DND-41 (cell line): ENCODE results near the gene REC114.
"Not testable (repeated sequence)": the region's sequence is repeated elsewhere in the genome, so short reads cannot be mapped to it uniquely, and the experiment has no call there.

Experiments
- ATAC-seq: fragments of 200-7000 bp; cut with Tn5 transposase; 3 replicates; pipeline ENCODE4 v1.9.1; 2021; ENCODE audit warnings: low read depth; ENCODE audit not compliant: insufficient read depth
- DNase-seq: peaks from one replicate; pipeline ENCODE4 v3.0.0-alpha.2; 2020
- H2AFZ ChIP-seq: 2 replicates; pipeline ENCODE4 v1.6.0; 2012; ENCODE audit warnings: low read depth, low read length
- H3K27ac ChIP-seq: 2 replicates; pipeline ENCODE4 v1.5.1; 2012; ENCODE audit warnings: low read length, inconsistent platforms
- H3K27me3 ChIP-seq: fragments of 200-600 bp; sonication (generic); 2 replicates; pipeline ENCODE4 v1.6.0; 2012; ENCODE audit warnings: low read length, mild to moderate bottlenecking, inconsistent platforms; ENCODE audit not compliant: insufficient read depth, poor library complexity
- H3K36me3 ChIP-seq: 2 replicates; pipeline ENCODE4 v1.5.1; 2012; ENCODE audit warnings: low read length, inconsistent platforms; ENCODE audit not compliant: insufficient read depth
- H3K4me1 ChIP-seq: 2 replicates; pipeline ENCODE4 v1.5.1; 2012; ENCODE audit warnings: mild to moderate bottlenecking, low read length; ENCODE audit not compliant: insufficient read depth
- H3K4me2 ChIP-seq: 2 replicates; pipeline ENCODE4 v1.6.0; 2012; ENCODE audit warnings: mild to moderate bottlenecking, moderate library complexity, low read length, inconsistent platforms; ENCODE audit not compliant: insufficient read depth
- H3K4me3 ChIP-seq, 2 experiments: fragments of 200-600 bp in 1 of 2; shearing (Covaris generic) in 1 of 2; 2 replicates each; pipeline ENCODE4 v1.5.1; 2012 to 2016; ENCODE audit warnings: inconsistent platforms in 2 of 2, low read length in 2 of 2, mild to moderate bottlenecking in 2 of 2, low read depth in 1 of 2, moderate library complexity in 1 of 2
- H3K79me2 ChIP-seq: 2 replicates; pipeline ENCODE4 v1.6.0; 2012; ENCODE audit warnings: low read length, inconsistent platforms; ENCODE audit not compliant: insufficient read depth
- H3K9ac ChIP-seq: 2 replicates; pipeline ENCODE4 v1.6.0; 2012; ENCODE audit warnings: low read depth, mild to moderate bottlenecking, inconsistent platforms, low read length, moderate library complexity
- H3K9me3 ChIP-seq: 2 replicates; pipeline ENCODE4 v1.5.1; 2012; ENCODE audit warnings: low read length, moderate library complexity, mild to moderate bottlenecking, inconsistent platforms; ENCODE audit not compliant: insufficient read depth, severe bottlenecking
- H4K20me1 ChIP-seq: 2 replicates; pipeline ENCODE4 v1.6.0; 2012; ENCODE audit warnings: low read length; ENCODE audit not compliant: insufficient read depth
- CTCF ChIP-seq: IDR thresholded peaks from 2 replicates; pipeline ENCODE4 v1.5.1; 2012; ENCODE audit warnings: borderline replicate concordance, low read length, moderate library complexity, mild to moderate bottlenecking; ENCODE audit not compliant: poor library complexity, severe bottlenecking; ENCODE audit errors: extremely low read depth
- EZH2 ChIP-seq: IDR thresholded peaks from 3 replicates; pipeline ENCODE4 v1.6.1; 2012; ENCODE audit warnings: borderline replicate concordance, low read depth, mild to moderate bottlenecking, moderate library complexity, low read length, inconsistent platforms; ENCODE audit not compliant: severe bottlenecking

Gene REC114

GRCh38 chr15:73575636-73576247 is 132.8 kb downstream of the REC114 start:
- Histone ChIP-seq H3K9ac (no peak overlapping the region), H3K27me3 (no peaks in the 10 kb centered on the region), H3K4me2 (no peak overlapping the region), H3K27ac (no peak overlapping the region), H3K4me1 (no peaks in the 10 kb centered on the region), H4K20me1 (no peaks in the 10 kb centered on the region), H2AFZ (no peak overlapping the region), H3K79me2 (no peaks in the 10 kb centered on the region), H3K36me3 (peaks cover 42% of the 10 kb centered on the region), H3K9me3 (no peaks in the 10 kb centered on the region), H3K4me3 (no peak overlapping the region)
- DNase-seq (no peak), ATAC-seq (no peak)
- no peak for TF ChIP-seq CTCF
- TF ChIP-seq EZH2: no peak

GRCh38 chr15:73577593-73577992 is 134.6 kb downstream of the REC114 start:
- not testable (repeated sequence) for H3K27me3 ChIP-seq, H3K4me2 ChIP-seq, H3K4me3 ChIP-seq, H3K79me2 ChIP-seq, H3K27ac ChIP-seq, H3K9me3 ChIP-seq, ATAC-seq, H2AFZ ChIP-seq, H3K4me1 ChIP-seq, H4K20me1 ChIP-seq, H3K9ac ChIP-seq, DNase-seq
- peaks cover 35% of the 10 kb centered on the region for H3K36me3 ChIP-seq

- DNase-seq: no peak
- Histone ChIP-seq H4K20me1 (no peaks in the 10 kb centered on the region), H3K4me3 (no peak overlapping the region)
Measured at GRCh38 chr15:73578026-73578425, 135.1 kb downstream of the REC114 start.

More at GRCh38 chr15:73578026-73578425, 135.1 kb downstream of the REC114 start:
- Histone ChIP-seq H2AFZ (no peak overlapping the region), H3K4me1 (no peaks in the 10 kb centered on the region), H3K27ac (no peak overlapping the region), H3K9me3 (no peaks in the 10 kb centered on the region), H3K27me3 (no peaks in the 10 kb centered on the region), H3K9ac (no peak overlapping the region), H3K79me2 (no peaks in the 10 kb centered on the region), H3K4me2 (no peak overlapping the region), H3K36me3 (peaks cover 37% of the 10 kb centered on the region)
- TF ChIP-seq EZH2 (no peak), CTCF (no peak)
- ATAC-seq: no peak
